WERI-Rb-1 (cell line): ENCODE data around the gene SORBS2.

Source experiments
- DNase-seq: peaks from one replicate; pipeline ENCODE4 v3.0.0-alpha.2; 2020
- H3K27ac ChIP-seq: fragments of 250-450 bp; sonication (Bioruptor Pico); 2 replicates; pipeline ENCODE4 v1.5.1; 2020; ENCODE audit warnings: mild to moderate bottlenecking, moderate library complexity
- H3K27me3 ChIP-seq: fragments of 250-450 bp; sonication (Bioruptor Pico); 2 replicates; pipeline ENCODE4 v1.5.1; 2021; ENCODE audit warnings: mild to moderate bottlenecking, low read depth, moderate library complexity; ENCODE audit not compliant: insufficient read depth, severe bottlenecking
- H3K36me3 ChIP-seq: fragments of 250-450 bp; sonication (Bioruptor Pico); 2 replicates; pipeline ENCODE4 v1.5.1; 2020; ENCODE audit warnings: mild to moderate bottlenecking, moderate library complexity
- H3K4me3 ChIP-seq: 2 replicates; pipeline ENCODE4 v1.5.1; 2011; ENCODE audit warnings: low read depth, mild to moderate bottlenecking, control low read depth, low read length
- H3K9me3 ChIP-seq: fragments of 250-450 bp; sonication (Bioruptor Pico); 2 replicates; pipeline ENCODE4 v1.5.1; 2021; ENCODE audit warnings: mild to moderate bottlenecking, moderate library complexity; ENCODE audit not compliant: severe bottlenecking
- CTCF ChIP-seq: IDR thresholded peaks from 2 replicates; pipeline ENCODE4 v1.5.1; 2011; ENCODE audit warnings: low read depth, mild to moderate bottlenecking, control low read depth, inconsistent platforms, low read length

Gene SORBS2

GRCh38 chr4:185576962-185577950 is 234.7 kb downstream of the SORBS2 start:
- H3K9me3 ChIP-seq: no peaks in the 10 kb centered on the region
- no peak for DNase-seq
- no peak overlapping the region for H3K4me3 ChIP-seq
- H3K27me3 ChIP-seq: no peaks in the 10 kb centered on the region
- no peak for TF ChIP-seq CTCF
- no peaks in the 10 kb centered on the region for H3K36me3 ChIP-seq
- H3K27ac ChIP-seq: no peak overlapping the region

GRCh38 chr4:185576314-185576961 is 235.6 kb downstream of the SORBS2 start:
- H3K4me3 ChIP-seq: no peak overlapping the region
- no peaks in the 10 kb centered on the region for H3K27me3 ChIP-seq
- no peaks in the 10 kb centered on the region for H3K36me3 ChIP-seq
- H3K27ac ChIP-seq: no peak overlapping the region
- DNase-seq: no peak
- no peak for TF ChIP-seq CTCF
- H3K9me3 ChIP-seq: no peaks in the 10 kb centered on the region

GRCh38 chr4:185573651-185574199 is 238.3 kb downstream of the SORBS2 start:
- peak overlapping the region; percentile 36 for H3K27ac ChIP-seq
- H3K4me3 ChIP-seq: no peak overlapping the region
- DNase-seq: peak; percentile 86

GRCh38 chr4:185570727-185571126 is 241.3 kb downstream of the SORBS2 start:
- DNase-seq: no peak
- Histone ChIP-seq H3K4me3 (no peak overlapping the region), H3K9me3 (no peaks in the 10 kb centered on the region), H3K27me3 (no peaks in the 10 kb centered on the region), H3K36me3 (no peaks in the 10 kb centered on the region), H3K27ac (no peak overlapping the region)
- no peak for TF ChIP-seq CTCF

More at GRCh38 chr4:185573651-185574199, 238.3 kb downstream of the SORBS2 start:
- Histone ChIP-seq H3K27me3 (no peaks in the 10 kb centered on the region), H3K9me3 (no peaks in the 10 kb centered on the region), H3K36me3 (no peaks in the 10 kb centered on the region)
- no peak for TF ChIP-seq CTCF

- Histone ChIP-seq H3K27ac (no peak overlapping the region), H3K9me3 (no peaks in the 10 kb centered on the region), H3K27me3 (no peaks in the 10 kb centered on the region), H3K4me3 (no peak overlapping the region), H3K36me3 (no peaks in the 10 kb centered on the region)
- TF ChIP-seq CTCF: no peak
- DNase-seq: no peak
Measured at GRCh38 chr4:185567381-185568376, 244.3 kb downstream of the SORBS2 start.
